ENCODE results near the gene CACNG4.
A peak's percentile ranks its signal among the peaks of the same experiment; 100 is the strongest.

CACNG4 gene

GRCh38 chr17:67003231-67003630, 38.7 kb downstream of the CACNG4 start:
- Histone ChIP-seq H3K4me1 (peaks cover 14% of the 10 kb centered on the region), H3K9me3 (peaks cover 31% of the 10 kb centered on the region), H3K4me2 (peak overlapping the region; percentile 51; the same call in 1 of the 2 replicates), H3K4me3 (no peak overlapping the region), H3K36me3 (no peaks in the 10 kb centered on the region), H3K27me3 (no peaks in the 10 kb centered on the region), H3K9ac (no peak overlapping the region), H4K20me1 (no peaks in the 10 kb centered on the region), H3K27ac (no peak overlapping the region)
- TF ChIP-seq Cebpa-rat (IDR thresholded peaks at IDR 0.05), result no peak

GRCh38 chr17:67004181-67004580, 39.7 kb downstream of the CACNG4 start:
- TF ChIP-seq Cebpa-rat (IDR thresholded peaks at IDR 0.05), result no peak
- H3K27me3 ChIP-seq, result no peaks in the 10 kb centered on the region
- H3K27ac ChIP-seq, result no peak overlapping the region

GRCh38 chr17:67007266-67007665, 42.8 kb downstream of the CACNG4 start:
- H3K27me3 ChIP-seq, result no peaks in the 10 kb centered on the region
- no peak overlapping the region for H3K4me2 ChIP-seq
- H3K4me1 ChIP-seq, result peaks cover 26% of the 10 kb centered on the region
- H3K9me3 ChIP-seq, result 0 out of 2 replicates have a peak, but pooled peaks cover 3% of the 10 kb centered on the region
- no peaks in the 10 kb centered on the region for H4K20me1 ChIP-seq
- no peak for TF ChIP-seq Cebpa-rat (IDR thresholded peaks at IDR 0.05)
- H3K36me3 ChIP-seq, result no peaks in the 10 kb centered on the region
- no peak overlapping the region for H3K9ac ChIP-seq
- H3K4me3 ChIP-seq, result no peak overlapping the region
- H3K27ac ChIP-seq, result no peak overlapping the region

More at GRCh38 chr17:67004181-67004580, 39.7 kb downstream of the CACNG4 start:
- no peak overlapping the region for H3K9ac ChIP-seq
- peak overlapping the region; percentile 51 for H3K4me2 ChIP-seq
- H4K20me1 ChIP-seq, result no peaks in the 10 kb centered on the region
- H3K36me3 ChIP-seq, result no peaks in the 10 kb centered on the region
- H3K4me3 ChIP-seq, result no peak overlapping the region
- H3K4me1 ChIP-seq, result peaks cover 14% of the 10 kb centered on the region
- peaks cover 30% of the 10 kb centered on the region for H3K9me3 ChIP-seq

GRCh38 chr17:67008101-67008500, 43.6 kb downstream of the CACNG4 start:
- H3K27ac ChIP-seq, result no peak overlapping the region
- H4K20me1 ChIP-seq, result no peaks in the 10 kb centered on the region
- no peak overlapping the region for H3K4me3 ChIP-seq
- no peak for TF ChIP-seq Cebpa-rat (IDR thresholded peaks at IDR 0.05)
- H3K4me2 ChIP-seq, result no peak overlapping the region
- no peak overlapping the region for H3K9ac ChIP-seq
- no peaks in the 10 kb centered on the region for H3K36me3 ChIP-seq
- H3K27me3 ChIP-seq, result no peaks in the 10 kb centered on the region
- peaks cover 26% of the 10 kb centered on the region for H3K4me1 ChIP-seq
- no peaks in the 10 kb centered on the region for H3K9me3 ChIP-seq

- no peak overlapping the region for H3K9ac ChIP-seq
- no peaks in the 10 kb centered on the region for H3K9me3 ChIP-seq
- no peak overlapping the region for H3K4me3 ChIP-seq
- no peaks in the 10 kb centered on the region for H3K27me3 ChIP-seq
- H3K27ac ChIP-seq, result no peak overlapping the region
- TF ChIP-seq Cebpa-rat (IDR thresholded peaks at IDR 0.05), result no peak
- H4K20me1 ChIP-seq, result no peaks in the 10 kb centered on the region
- peaks cover 12% of the 10 kb centered on the region for H3K4me1 ChIP-seq
- no peaks in the 10 kb centered on the region for H3K36me3 ChIP-seq
- H3K4me2 ChIP-seq, result peak overlapping the region; percentile 32
Measured at GRCh38 chr17:67011527-67012175, 47.1 kb downstream of the CACNG4 start.

GRCh38 chr17:67013891-67014290, 49.4 kb downstream of the CACNG4 start:
- H4K20me1 ChIP-seq, result no peaks in the 10 kb centered on the region
- no peak for TF ChIP-seq Cebpa-rat (IDR thresholded peaks at IDR 0.05)
- H3K27me3 ChIP-seq, result no peaks in the 10 kb centered on the region
- H3K4me2 ChIP-seq, result no peak overlapping the region
- no peak overlapping the region for H3K4me3 ChIP-seq
- H3K36me3 ChIP-seq, result no peaks in the 10 kb centered on the region
- peaks cover 19% of the 10 kb centered on the region for H3K4me1 ChIP-seq
- H3K9ac ChIP-seq, result no peak overlapping the region
- no peak overlapping the region for H3K27ac ChIP-seq
- no peaks in the 10 kb centered on the region for H3K9me3 ChIP-seq

- no peak overlapping the region for H3K27ac ChIP-seq
- H3K27me3 ChIP-seq, result no peaks in the 10 kb centered on the region
- no peak overlapping the region for H3K4me2 ChIP-seq
- H3K4me1 ChIP-seq, result peaks cover 19% of the 10 kb centered on the region
- no peak for TF ChIP-seq Cebpa-rat (IDR thresholded peaks at IDR 0.05)
- H3K4me3 ChIP-seq, result no peak overlapping the region
- H3K9me3 ChIP-seq, result no peaks in the 10 kb centered on the region
- H3K9ac ChIP-seq, result no peak overlapping the region
- no peaks in the 10 kb centered on the region for H4K20me1 ChIP-seq
- no peaks in the 10 kb centered on the region for H3K36me3 ChIP-seq
Measured at GRCh38 chr17:67015001-67015400, 50.5 kb downstream of the CACNG4 start.

- Histone ChIP-seq H3K27ac (no peak overlapping the region), H3K4me3 (no peak overlapping the region), H3K36me3 (0 out of 2 replicates have a peak, but pooled peaks cover 2% of the 10 kb centered on the region), H3K27me3 (no peaks in the 10 kb centered on the region), H3K9ac (no peak overlapping the region), H3K4me1 (peaks cover 18% of the 10 kb centered on the region), H4K20me1 (no peaks in the 10 kb centered on the region), H3K4me2 (no peak overlapping the region), H3K9me3 (no peaks in the 10 kb centered on the region)
- TF ChIP-seq Cebpa-rat (IDR thresholded peaks at IDR 0.05), result no peak
Measured at GRCh38 chr17:67016039-67016762, 51.7 kb downstream of the CACNG4 start.

GRCh38 chr17:67017910-67018309, 53.4 kb downstream of the CACNG4 start:
- Histone ChIP-seq H3K4me2 (no peak overlapping the region), H3K27me3 (no peaks in the 10 kb centered on the region), H4K20me1 (no peaks in the 10 kb centered on the region), H3K4me3 (no peak overlapping the region), H3K4me1 (peaks cover 7% of the 10 kb centered on the region; the same call in 1 of the 2 replicates), H3K27ac (no peak overlapping the region), H3K9me3 (no peaks in the 10 kb centered on the region), H3K36me3 (0 out of 2 replicates have a peak, but pooled peaks cover 6% of the 10 kb centered on the region), H3K9ac (no peak overlapping the region)
- no peak for TF ChIP-seq Cebpa-rat (IDR thresholded peaks at IDR 0.05)
